ENCODE data around the gene FHAD1. TPM values are rescaled to one million over a fixed set of nuclear protein-coding genes. Genes with fewer than 3 reads are reported as not detected.

The FHAD1 gene
- total RNA-seq, 1 donor from 2014 or later, result 1.7 TPM

DNA sequence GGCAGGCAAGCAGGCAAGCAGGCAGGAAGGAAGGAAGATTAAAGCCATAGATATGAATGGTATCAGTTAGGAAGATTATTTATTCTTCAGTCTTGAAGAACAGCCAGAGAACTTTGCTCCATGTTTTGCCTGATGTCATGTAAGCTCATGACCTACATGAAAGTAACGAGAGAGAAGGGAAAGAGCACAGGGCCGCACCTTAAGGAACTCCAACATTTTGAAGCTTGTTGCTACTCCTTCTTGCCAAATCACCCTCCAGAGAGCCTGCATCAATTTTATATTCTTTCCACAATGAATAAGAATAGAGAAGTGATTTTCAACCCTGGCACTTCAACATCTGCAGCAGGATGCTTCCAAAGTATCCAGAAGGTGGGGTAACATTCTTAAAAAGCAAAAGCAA lies 84.7 kb downstream of the FHAD1 start:
- no peak for DNase-seq (ENCODE audit: low read depth, low spot score)
- Mint-ChIP-seq H3K27ac (ENCODE audit: unreplicated experiment) (no peak overlapping the region), H3K27me3 (ENCODE audit: low read depth) (peaks cover 6% of the 10 kb centered on the region), H3K4me1 (peaks cover 14% of the 10 kb centered on the region), H3K9me3 (no peaks in the 10 kb centered on the region), H3K36me3 (ENCODE audit: low read depth) (no peaks in the 10 kb centered on the region), H3K4me3 (no peak overlapping the region)
- TF ChIP-seq, protein P1, sequence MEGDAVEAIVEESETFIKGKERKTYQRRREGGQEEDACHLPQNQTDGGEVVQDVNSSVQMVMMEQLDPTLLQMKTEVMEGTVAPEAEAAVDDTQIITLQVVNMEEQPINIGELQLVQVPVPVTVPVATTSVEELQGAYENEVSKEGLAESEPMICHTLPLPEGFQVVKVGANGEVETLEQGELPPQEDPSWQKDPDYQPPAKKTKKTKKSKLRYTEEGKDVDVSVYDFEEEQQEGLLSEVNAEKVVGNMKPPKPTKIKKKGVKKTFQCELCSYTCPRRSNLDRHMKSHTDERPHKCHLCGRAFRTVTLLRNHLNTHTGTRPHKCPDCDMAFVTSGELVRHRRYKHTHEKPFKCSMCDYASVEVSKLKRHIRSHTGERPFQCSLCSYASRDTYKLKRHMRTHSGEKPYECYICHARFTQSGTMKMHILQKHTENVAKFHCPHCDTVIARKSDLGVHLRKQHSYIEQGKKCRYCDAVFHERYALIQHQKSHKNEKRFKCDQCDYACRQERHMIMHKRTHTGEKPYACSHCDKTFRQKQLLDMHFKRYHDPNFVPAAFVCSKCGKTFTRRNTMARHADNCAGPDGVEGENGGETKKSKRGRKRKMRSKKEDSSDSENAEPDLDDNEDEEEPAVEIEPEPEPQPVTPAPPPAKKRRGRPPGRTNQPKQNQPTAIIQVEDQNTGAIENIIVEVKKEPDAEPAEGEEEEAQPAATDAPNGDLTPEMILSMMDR (conservative IDR thresholded peaks at IDR 0.05), result no peak

DNA sequence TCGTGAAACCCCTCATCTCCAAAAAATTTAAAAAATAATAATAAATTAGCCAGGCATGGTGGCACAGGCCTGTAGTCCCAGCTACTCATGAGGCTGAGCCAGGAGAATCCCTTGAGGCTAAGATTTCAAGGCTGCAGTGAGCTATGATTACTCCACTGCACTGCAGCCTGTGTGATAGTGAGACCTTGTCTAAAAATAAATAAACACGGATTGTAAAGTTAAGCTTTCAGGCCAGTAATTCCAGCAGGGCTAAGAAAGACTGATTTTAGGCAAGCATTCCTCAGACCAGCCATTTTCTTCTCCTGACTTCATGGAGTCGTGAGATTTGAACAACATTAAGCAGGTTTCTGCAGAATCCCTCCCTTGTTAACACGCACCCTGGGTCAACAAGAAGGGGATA lies 85.5 kb downstream of the FHAD1 start:
- Mint-ChIP-seq H3K9me3 (no peaks in the 10 kb centered on the region), H3K4me1 (peaks cover 7% of the 10 kb centered on the region), H3K27ac (ENCODE audit: unreplicated experiment) (no peak overlapping the region), H3K27me3 (ENCODE audit: low read depth) (peaks cover 5% of the 10 kb centered on the region), H3K4me3 (no peak overlapping the region), H3K36me3 (ENCODE audit: low read depth) (no peaks in the 10 kb centered on the region)
- TF ChIP-seq, protein P1 (conservative IDR thresholded peaks at IDR 0.05), result no peak
- no peak for DNase-seq (ENCODE audit: low read depth, low spot score)

DNA sequence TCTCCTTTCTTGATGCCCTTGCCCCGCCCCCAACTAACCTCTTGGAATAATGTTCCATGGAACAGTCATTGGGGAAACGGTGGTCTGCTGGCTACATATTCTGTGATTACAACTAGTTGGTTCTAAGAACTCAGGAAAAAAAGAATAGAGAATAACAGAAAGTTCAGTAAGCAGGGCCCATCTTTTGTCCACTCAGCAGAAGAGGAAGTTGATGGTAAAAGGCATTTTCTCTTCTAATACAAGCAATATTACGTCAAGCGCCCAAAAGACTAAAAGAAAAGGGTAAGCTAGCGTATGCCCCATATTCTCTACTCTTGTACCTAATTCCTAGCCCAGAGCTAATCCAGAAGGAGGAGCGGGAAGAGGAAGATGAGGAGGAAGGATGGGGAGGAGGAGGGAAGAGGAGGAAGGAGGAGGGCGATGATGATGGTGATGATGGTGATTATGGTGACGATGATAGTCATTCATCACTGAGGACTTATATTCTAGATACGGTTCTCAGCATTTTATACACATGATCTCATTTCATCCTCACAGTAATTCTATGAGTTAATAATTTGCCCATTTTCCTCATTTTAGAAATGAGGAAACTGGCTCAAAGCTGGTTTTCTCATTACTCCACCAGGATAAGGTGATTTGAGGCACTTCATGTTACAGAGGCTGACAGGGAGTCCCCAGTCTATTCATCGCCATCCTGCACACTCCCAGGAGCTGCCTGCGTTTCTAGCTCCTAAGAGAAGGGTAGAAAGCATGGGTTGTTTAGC lies 86.1 kb downstream of the FHAD1 start:
- H3K9me3 Mint-ChIP-seq, result no peaks in the 10 kb centered on the region
- H3K4me3 Mint-ChIP-seq, result no peak overlapping the region
- H3K36me3 Mint-ChIP-seq (ENCODE audit: low read depth), result no peaks in the 10 kb centered on the region
- peaks cover 5% of the 10 kb centered on the region for H3K27me3 Mint-ChIP-seq (ENCODE audit: low read depth)
- peaks cover 10% of the 10 kb centered on the region for H3K4me1 Mint-ChIP-seq
- no peak overlapping the region for H3K27ac Mint-ChIP-seq (ENCODE audit: unreplicated experiment)
- no peak for DNase-seq (ENCODE audit: low read depth, low spot score)
- TF ChIP-seq, protein P1 (conservative IDR thresholded peaks at IDR 0.05), result no peak

DNA sequence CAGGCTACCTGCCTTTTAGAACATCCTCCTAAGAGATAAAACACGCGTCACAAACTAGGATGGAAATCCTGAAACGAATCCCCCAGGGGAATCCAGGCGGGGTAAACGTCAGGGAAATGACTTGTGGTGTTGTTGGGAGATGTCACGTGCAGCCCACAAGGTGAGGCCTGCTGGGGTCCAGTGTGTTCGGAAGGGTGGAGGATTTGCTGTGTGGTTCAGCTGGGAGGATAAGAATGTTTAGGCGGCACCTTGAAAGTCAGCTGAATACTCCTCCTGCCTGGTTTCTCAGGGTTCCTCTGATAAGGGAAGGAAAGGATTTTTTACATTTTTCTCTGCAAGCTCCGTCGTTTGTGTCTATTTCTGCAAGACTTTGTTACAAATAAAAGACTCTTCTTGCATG lies 88.0 kb downstream of the FHAD1 start:
- no peaks in the 10 kb centered on the region for H3K36me3 Mint-ChIP-seq (ENCODE audit: low read depth)
- no peak for DNase-seq (ENCODE audit: low read depth, low spot score)
- H3K4me1 Mint-ChIP-seq, result peaks cover 9% of the 10 kb centered on the region
- H3K4me3 Mint-ChIP-seq, result no peak overlapping the region
- H3K27me3 Mint-ChIP-seq (ENCODE audit: low read depth), result peaks cover 5% of the 10 kb centered on the region
- TF ChIP-seq, protein P1 (conservative IDR thresholded peaks at IDR 0.05), result no peak
- H3K27ac Mint-ChIP-seq (ENCODE audit: unreplicated experiment), result no peak overlapping the region
- no peaks in the 10 kb centered on the region for H3K9me3 Mint-ChIP-seq

DNA sequence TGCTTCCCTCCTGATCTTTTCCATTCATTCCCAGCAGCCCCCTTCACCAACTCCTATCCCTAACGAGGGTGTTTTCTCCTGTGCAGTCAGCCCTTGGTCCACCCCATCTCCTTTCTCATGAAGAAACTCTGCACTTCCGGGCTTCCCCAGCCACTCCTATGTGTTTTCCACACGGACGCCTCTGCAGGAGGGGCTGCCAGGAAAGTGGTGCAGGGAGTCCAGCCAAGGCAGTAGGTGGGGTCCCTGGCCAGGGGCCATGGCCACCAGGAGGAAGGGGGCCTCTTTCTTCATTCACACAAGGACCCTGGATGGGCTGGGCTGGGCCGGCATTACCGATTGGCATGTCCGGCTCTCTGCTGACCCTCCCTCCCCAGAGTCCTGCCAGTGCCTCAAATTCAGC lies 89.8 kb downstream of the FHAD1 start:
- Mint-ChIP-seq H3K9me3 (peaks cover 4% of the 10 kb centered on the region), H3K4me3 (no peak overlapping the region), H3K36me3 (ENCODE audit: low read depth) (no peaks in the 10 kb centered on the region), H3K4me1 (peaks cover 15% of the 10 kb centered on the region), H3K27me3 (ENCODE audit: low read depth) (peaks cover 5% of the 10 kb centered on the region), H3K27ac (ENCODE audit: unreplicated experiment) (no peak overlapping the region)
- DNase-seq (ENCODE audit: low read depth, low spot score), result no peak
- TF ChIP-seq, protein P1 (conservative IDR thresholded peaks at IDR 0.05), result no peak
